HepG2 (cell line): ENCODE results near the gene KCNMA1. TPM values are rescaled to one million over a fixed set of nuclear protein-coding genes. Genes with fewer than 3 reads are reported as not detected.

Experiments
- DNMT1 ChIP-seq: sonication (generic); formaldehyde crosslinking; IDR thresholded peaks from 2 replicates; pipeline ENCODE4 v1.5.1; 2020; ENCODE audit warnings: mild to moderate bottlenecking, missing genetic modification reagents
- EP300 ChIP-seq, 3 experiments: sonication (generic) in 1 of 3; formaldehyde crosslinking in 1 of 3; IDR thresholded peaks; 2 replicates each; pipeline versions ENCODE4 v1.5.1 to v1.6.1; 2011 to 2020; ENCODE audit warnings: low read depth in 2 of 3, low read length in 2 of 3, borderline replicate concordance in 1 of 3, improper control_type of control experiment in 1 of 3, mild to moderate bottlenecking in 1 of 3, missing genetic modification reagents in 1 of 3, moderate library complexity in 1 of 3
- FOXC1 ChIP-seq: sonication (generic); formaldehyde crosslinking; IDR thresholded peaks from 2 replicates; pipeline ENCODE4 v1.8.0; 2022; ENCODE audit warnings: mild to moderate bottlenecking, missing genetic modification reagents, borderline replicate concordance
- GTF3A ChIP-seq: sonication (generic); formaldehyde crosslinking; conservative IDR thresholded peaks from 2 replicates; pipeline ENCODE4 v1.4.0; 2020; ENCODE audit warnings: mild to moderate bottlenecking, missing genetic modification reagents
- JUND ChIP-seq: sonication (generic); formaldehyde crosslinking; IDR thresholded peaks from 2 replicates; pipeline ENCODE4 v1.8.0; 2022; ENCODE audit warnings: mild to moderate bottlenecking, missing genetic modification reagents
- KAT8 ChIP-seq: IDR thresholded peaks from 2 replicates; pipeline ENCODE4 v1.6.1; 2016; ENCODE audit warnings: missing genetic modification reagents, missing compliant biosample characterization
- NR3C1 ChIP-seq: sonication (generic); formaldehyde crosslinking; IDR thresholded peaks from 2 replicates; pipeline ENCODE4 v1.4.0; 2020; ENCODE audit warnings: missing genetic modification reagents
- SYNCRIP ChIP-seq: fragments of 200-400 bp; formaldehyde crosslinking; IDR thresholded peaks from 2 replicates; pipeline ENCODE4 v1.6.1; 2018; ENCODE audit warnings: mild to moderate bottlenecking, low read depth, low read length; ENCODE audit not compliant: insufficient read depth
- WIZ ChIP-seq: sonication (generic); formaldehyde crosslinking; IDR thresholded peaks from 2 replicates; pipeline ENCODE4 v1.5.1; 2020; ENCODE audit warnings: mild to moderate bottlenecking, missing genetic modification reagents
- ZMYM2 ChIP-seq: sonication (generic); formaldehyde crosslinking; IDR thresholded peaks from 2 replicates; pipeline ENCODE4 v1.8.0; 2022; ENCODE audit warnings: mild to moderate bottlenecking, missing genetic modification reagents
- ZNF33A ChIP-seq: sonication (generic); formaldehyde crosslinking; IDR thresholded peaks from 2 replicates; pipeline ENCODE4 v1.5.1; 2020; ENCODE audit warnings: missing genetic modification reagents, mild to moderate bottlenecking, moderate library complexity, borderline replicate concordance
- ZNF441 ChIP-seq: sonication (generic); formaldehyde crosslinking; IDR thresholded peaks from 2 replicates; pipeline ENCODE4 v1.7.0; 2021; ENCODE audit warnings: missing genetic modification reagents, borderline replicate concordance
- polyA plus RNA-seq, 8 experiments: library from polyadenylated mRNA; depleted of rRNA in 3 of 8; stranded (reverse) in 7 of 8; unstranded in 1 of 8; fragments of >200 nt; fragmentation: Illumina TruSeq in 4 of 8; extraction: Trizol in 4 of 8; gene quantifications; 2 replicates each; pipeline versions ENCODE4 v1.2.1 to v1.2.3, GENCODE V29; 2011 to 2016; ENCODE audit warnings: low read depth in 4 of 8, missing spikeins in 1 of 8, mixed read lengths in 1 of 8; ENCODE audit not compliant: insufficient read depth in 1 of 8
- total RNA-seq, 5 experiments: library from RNA; depleted of rRNA; stranded (reverse); fragments of >200 nt; fragmentation: Illumina TruSeq; extraction: Trizol; gene quantifications; 2 replicates each; pipeline ENCODE4 v1.2.3, GENCODE V29; 2016; ENCODE audit warnings: low read depth in 1 of 5
- TF ChIP-seq, protein P1 (sequence below): sonication (generic); formaldehyde crosslinking; IDR thresholded peaks from 2 replicates; pipeline ENCODE4 v1.8.1; 2023; ENCODE audit warnings: mild to moderate bottlenecking, missing genetic modification reagents, borderline replicate concordance
- TF ChIP-seq, protein P2 (sequence below): sonication (generic); formaldehyde crosslinking; IDR thresholded peaks from 2 replicates; pipeline ENCODE4 v1.5.0; 2020; ENCODE audit warnings: missing genetic modification reagents
- TF ChIP-seq, protein P3 (sequence below): IDR thresholded peaks from 2 replicates; pipeline ENCODE4 v1.6.1; 2016; ENCODE audit warnings: low read depth

The KCNMA1 gene
- total and polyA plus RNA-seq, 2 of the 13 experiments (the other 11 are each of a cell fraction or from before 2014, with no cell fraction given) = 0.02 TPM; not detected in 1

GRCh38 chr10:77619964-77620703, 17.5 kb downstream of the KCNMA1 start (continued):
- TF ChIP-seq EP300 (IDR thresholded peaks at IDR 0.05; ENCODE audit: low read depth in 2 of 2, low read length in 2 of 2) (no peak), EP300 (CRISPR knock-in tag; IDR thresholded peaks at IDR 0.05; ENCODE audit: borderline replicate concordance) (no peak), WIZ (CRISPR knock-in tag) (no peak), ZMYM2 (CRISPR knock-in tag) (no peak), DNMT1 (CRISPR knock-in tag) (no peak), JUND (CRISPR knock-in tag) (no peak), KAT8 (no peak), ZNF441 (CRISPR knock-in tag) (no peak), NR3C1 (CRISPR knock-in tag) (no peak), GTF3A (CRISPR knock-in tag) (no peak), SYNCRIP (no peak), FOXC1 (CRISPR knock-in tag) (no peak), ZNF33A (CRISPR knock-in tag) (no peak)
- TF ChIP-seq, protein P1, sequence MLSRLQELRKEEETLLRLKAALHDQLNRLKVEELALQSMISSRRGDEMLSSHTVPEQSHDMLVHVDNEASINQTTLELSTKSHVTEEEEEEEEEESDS = no peak
- TF ChIP-seq, protein P2, sequence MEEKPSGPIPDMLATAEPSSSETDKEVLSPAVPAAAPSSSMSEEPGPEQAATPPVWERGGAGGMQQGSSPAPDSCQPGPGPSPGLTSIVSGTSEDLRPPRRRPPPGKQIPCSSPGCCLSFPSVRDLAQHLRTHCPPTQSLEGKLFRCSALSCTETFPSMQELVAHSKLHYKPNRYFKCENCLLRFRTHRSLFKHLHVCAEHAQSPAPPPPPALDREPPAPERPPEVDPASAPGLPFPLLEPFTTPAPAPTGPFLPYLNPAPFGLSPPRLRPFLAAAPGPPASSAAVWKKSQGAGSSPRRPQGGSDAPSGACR (CRISPR knock-in tag) = no peak
- TF ChIP-seq, protein P3, sequence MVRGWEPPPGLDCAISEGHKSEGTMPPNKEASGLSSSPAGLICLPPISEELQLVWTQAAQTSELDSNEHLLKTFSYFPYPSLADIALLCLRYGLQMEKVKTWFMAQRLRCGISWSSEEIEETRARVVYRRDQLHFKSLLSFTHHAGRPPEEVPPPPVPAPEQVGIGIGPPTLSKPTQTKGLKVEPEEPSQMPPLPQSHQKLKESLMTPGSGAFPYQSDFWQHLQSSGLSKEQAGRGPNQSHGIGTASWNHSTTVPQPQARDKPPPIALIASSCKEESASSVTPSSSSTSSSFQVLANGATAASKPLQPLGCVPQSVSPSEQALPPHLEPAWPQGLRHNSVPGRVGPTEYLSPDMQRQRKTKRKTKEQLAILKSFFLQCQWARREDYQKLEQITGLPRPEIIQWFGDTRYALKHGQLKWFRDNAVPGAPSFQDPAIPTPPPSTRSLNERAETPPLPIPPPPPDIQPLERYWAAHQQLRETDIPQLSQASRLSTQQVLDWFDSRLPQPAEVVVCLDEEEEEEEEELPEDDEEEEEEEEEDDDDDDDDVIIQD (CRISPR knock-in tag) = no peak
- TF ChIP-seq, all 625 proteins: peak for 0
